Activated naive CD4-positive, alpha-beta T cell treated with anti-CD3 and anti-CD28 coated beads, Interleukin-2, amount 10 ng/mL, durations not matched to agents 7 days and 5 days (primary cell): ENCODE measurements around the gene CCNI.
"Not testable (repeated sequence)": the region's sequence is repeated elsewhere in the genome, so short reads cannot be mapped to it uniquely, and the experiment has no call there.

Source experiments
- CTCF ChIA-PET: fragments of 350-600 bp; sonication (Branson Sonifier 250); formaldehyde crosslinking; loops from one replicate; lab custom pipeline; 2021; ENCODE audit warnings: antibody characterized with exemption; lab: Charles Lee
- DNase-seq: peaks from one replicate; pipeline ENCODE4 v3.0.0-alpha.2; 2020
- H3K27ac Mint-ChIP-seq: one replicate; pipeline ENCODE4 v1.8.0; 2021; ENCODE audit warnings: mild to moderate bottlenecking, moderate library complexity, mixed read lengths
- H3K27me3 Mint-ChIP-seq: one replicate; pipeline ENCODE4 v1.8.0; 2021; ENCODE audit warnings: mild to moderate bottlenecking, mixed read lengths
- H3K36me3 Mint-ChIP-seq: one replicate; pipeline ENCODE4 v1.8.0; 2021; ENCODE audit warnings: mixed read lengths
- H3K4me1 Mint-ChIP-seq: one replicate; pipeline ENCODE4 v1.8.0; 2021; ENCODE audit warnings: mixed read lengths
- H3K4me3 Mint-ChIP-seq: one replicate; pipeline ENCODE4 v1.8.0; 2021; ENCODE audit warnings: mild to moderate bottlenecking, moderate library complexity, mixed read lengths
- H3K9me3 Mint-ChIP-seq: one replicate; pipeline ENCODE4 v1.8.0; 2021; ENCODE audit warnings: mixed read lengths

The CCNI gene

GRCh38 chr4:77074981-77075855, 571 bp downstream of the CCNI start:
- CTCF ChIA-PET: interaction anchor here (0.7 to 2.3 kb wide), 2 partner anchors 26 to 128 kb away, joined by 3 to 9 read pairs; no protein-coding TSS in a partner anchor
- peak; percentile 88 for DNase-seq
- H3K4me3 Mint-ChIP-seq: no peak overlapping the region
- H3K27me3 Mint-ChIP-seq: peaks cover 6% of the 10 kb centered on the region
- H3K4me1 Mint-ChIP-seq: peaks cover 42% of the 10 kb centered on the region
- no peaks in the 10 kb centered on the region for H3K9me3 Mint-ChIP-seq
- H3K36me3 Mint-ChIP-seq: peaks cover 22% of the 10 kb centered on the region
- peak overlapping the region; percentile 99 for H3K27ac Mint-ChIP-seq

GRCh38 chr4:77074381-77074831, 1.4 kb downstream of the CCNI start:
- DNase-seq: no peak
- Mint-ChIP-seq H3K27ac (no peak overlapping the region), H3K27me3 (peaks cover 6% of the 10 kb centered on the region), H3K36me3 (peaks cover 27% of the 10 kb centered on the region), H3K4me3 (no peak overlapping the region), H3K9me3 (no peaks in the 10 kb centered on the region), H3K4me1 (peaks cover 47% of the 10 kb centered on the region)
- CTCF ChIA-PET: interaction anchor here (0.7 to 2.6 kb wide), 5 partner anchors 21 to 129 kb away, joined by 3 to 12 read pairs (median 6); no protein-coding TSS in a partner anchor

GRCh38 chr4:77073981-77074380, 1.8 kb downstream of the CCNI start:
- Mint-ChIP-seq H3K9me3 (no peaks in the 10 kb centered on the region), H3K36me3 (peaks cover 26% of the 10 kb centered on the region), H3K27me3 (peaks cover 6% of the 10 kb centered on the region), H3K4me1 (peaks cover 44% of the 10 kb centered on the region), H3K4me3 (no peak overlapping the region), H3K27ac (no peak overlapping the region)
- DNase-seq: no peak
- CTCF ChIA-PET: interaction anchor here (0.7 to 2.6 kb wide), 5 partner anchors 21 to 130 kb away, joined by 3 to 12 read pairs (median 6); no protein-coding TSS in a partner anchor

- no peak for DNase-seq
- CTCF ChIA-PET: interaction anchor here (0.7 to 2.6 kb wide), 5 partner anchors 20 to 130 kb away, joined by 3 to 12 read pairs (median 6); no protein-coding TSS in a partner anchor
- H3K4me3 Mint-ChIP-seq: no peak overlapping the region
- H3K4me1 Mint-ChIP-seq: peaks cover 48% of the 10 kb centered on the region
- H3K27me3 Mint-ChIP-seq: peaks cover 6% of the 10 kb centered on the region
- no peak overlapping the region for H3K27ac Mint-ChIP-seq
- H3K36me3 Mint-ChIP-seq: peaks cover 27% of the 10 kb centered on the region
- H3K9me3 Mint-ChIP-seq: no peaks in the 10 kb centered on the region
Measured at GRCh38 chr4:77073106-77073809, 2.5 kb downstream of the CCNI start.

- Mint-ChIP-seq H3K4me3 (no peak overlapping the region), H3K36me3 (peaks cover 24% of the 10 kb centered on the region), H3K9me3 (no peaks in the 10 kb centered on the region), H3K27me3 (peaks cover 6% of the 10 kb centered on the region), H3K4me1 (peaks cover 41% of the 10 kb centered on the region), H3K27ac (no peak overlapping the region)
- CTCF ChIA-PET: interaction anchor here (0.6 to 2.6 kb wide), 3 partner anchors 19 to 131 kb away, joined by 3 to 12 read pairs (median 3); no protein-coding TSS in a partner anchor
- peak; percentile 25 for DNase-seq
Measured at GRCh38 chr4:77072195-77072753, 3.5 kb downstream of the CCNI start.

GRCh38 chr4:77069514-77069913, 6.3 kb downstream of the CCNI start:
- CTCF ChIA-PET: interaction anchor here (1.2 kb wide), 1 partner anchor 26 kb away, joined by 3 read pairs; no protein-coding TSS in a partner anchor
- peaks cover 30% of the 10 kb centered on the region for H3K4me1 Mint-ChIP-seq
- not testable (repeated sequence) for H3K9me3 Mint-ChIP-seq, H3K27me3 Mint-ChIP-seq, H3K27ac Mint-ChIP-seq, H3K4me3 Mint-ChIP-seq, DNase-seq
- peaks cover 25% of the 10 kb centered on the region for H3K36me3 Mint-ChIP-seq

DNA sequence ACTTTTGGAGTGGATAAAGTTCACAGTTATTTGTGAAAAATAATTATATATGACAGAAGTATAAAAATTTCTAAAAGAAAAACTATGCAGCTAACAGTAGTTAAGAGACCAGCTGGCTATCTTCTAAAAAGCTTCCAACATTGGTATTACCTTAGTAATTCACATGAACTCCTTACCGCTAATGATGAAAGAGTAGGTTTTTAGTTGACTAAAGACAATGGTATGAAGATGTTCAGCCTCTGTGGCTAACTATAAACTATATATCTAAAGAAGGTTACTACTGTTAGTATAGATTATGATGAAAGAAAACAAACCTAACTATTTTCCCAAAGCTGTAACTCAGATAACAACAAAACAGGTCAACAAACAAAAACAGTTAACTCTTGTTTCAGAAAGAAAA, 10.4 kb downstream of the CCNI start:
- H3K27ac Mint-ChIP-seq: no peak overlapping the region
- peaks cover 14% of the 10 kb centered on the region for H3K4me1 Mint-ChIP-seq
- CTCF ChIA-PET: interaction anchor here (1.1 to 1.3 kb wide), 3 partner anchors 13 to 150 kb away, joined by 3 to 5 read pairs (median 3); no protein-coding TSS in a partner anchor
- DNase-seq: no peak
- no peaks in the 10 kb centered on the region for H3K27me3 Mint-ChIP-seq
- H3K9me3 Mint-ChIP-seq: no peaks in the 10 kb centered on the region
- no peak overlapping the region for H3K4me3 Mint-ChIP-seq
- peaks cover 42% of the 10 kb centered on the region for H3K36me3 Mint-ChIP-seq

GRCh38 chr4:77062856-77063255, 12.9 kb downstream of the CCNI start:
- Mint-ChIP-seq H3K36me3 (peaks cover 47% of the 10 kb centered on the region), H3K4me1 (peaks cover 2% of the 10 kb centered on the region), H3K27ac (no peak overlapping the region), H3K9me3 (no peaks in the 10 kb centered on the region), H3K4me3 (no peak overlapping the region), H3K27me3 (no peaks in the 10 kb centered on the region)
- no peak for DNase-seq
- CTCF ChIA-PET: no interaction called here

- H3K4me3 Mint-ChIP-seq: no peak overlapping the region
- H3K27me3 Mint-ChIP-seq: no peaks in the 10 kb centered on the region
- H3K9me3 Mint-ChIP-seq: no peaks in the 10 kb centered on the region
- peaks cover 50% of the 10 kb centered on the region for H3K36me3 Mint-ChIP-seq
- peak; percentile 75 for DNase-seq
- no peaks in the 10 kb centered on the region for H3K4me1 Mint-ChIP-seq
- no peak overlapping the region for H3K27ac Mint-ChIP-seq
- CTCF ChIA-PET: interaction anchor here (0.9 to 4.7 kb wide), 10 partner anchors 9 to 203 kb away, joined by 3 to 54 read pairs (median 4); partner anchors contain the start of gene CCNI
Measured at GRCh38 chr4:77052352-77052751, 23.4 kb downstream of the CCNI start.

- CTCF ChIA-PET: interaction anchor here (1.1 to 4.7 kb wide), 2 partner anchors 104 to 153 kb away, joined by 3 to 54 read pairs; no protein-coding TSS in a partner anchor
- H3K4me3 Mint-ChIP-seq: no peak overlapping the region
- H3K27ac Mint-ChIP-seq: no peak overlapping the region
- no peaks in the 10 kb centered on the region for H3K9me3 Mint-ChIP-seq
- no peaks in the 10 kb centered on the region for H3K4me1 Mint-ChIP-seq
- DNase-seq: no peak
- peaks cover 48% of the 10 kb centered on the region for H3K36me3 Mint-ChIP-seq
- no peaks in the 10 kb centered on the region for H3K27me3 Mint-ChIP-seq
Measured at GRCh38 chr4:77050962-77051361, 24.8 kb downstream of the CCNI start.

- CTCF ChIA-PET: interaction anchor here (0.5 to 1.7 kb wide), 12 partner anchors 9 to 356 kb away, joined by 3 to 15 read pairs (median 3); no protein-coding TSS in a partner anchor
- no peaks in the 10 kb centered on the region for H3K27me3 Mint-ChIP-seq
- no peak overlapping the region for H3K4me3 Mint-ChIP-seq
- peaks cover 4% of the 10 kb centered on the region for H3K4me1 Mint-ChIP-seq
- H3K9me3 Mint-ChIP-seq: no peaks in the 10 kb centered on the region
- DNase-seq: no peak
- no peak overlapping the region for H3K27ac Mint-ChIP-seq
- H3K36me3 Mint-ChIP-seq: peaks cover 35% of the 10 kb centered on the region
Measured at GRCh38 chr4:77047037-77047436, 28.8 kb downstream of the CCNI start.

DNA sequence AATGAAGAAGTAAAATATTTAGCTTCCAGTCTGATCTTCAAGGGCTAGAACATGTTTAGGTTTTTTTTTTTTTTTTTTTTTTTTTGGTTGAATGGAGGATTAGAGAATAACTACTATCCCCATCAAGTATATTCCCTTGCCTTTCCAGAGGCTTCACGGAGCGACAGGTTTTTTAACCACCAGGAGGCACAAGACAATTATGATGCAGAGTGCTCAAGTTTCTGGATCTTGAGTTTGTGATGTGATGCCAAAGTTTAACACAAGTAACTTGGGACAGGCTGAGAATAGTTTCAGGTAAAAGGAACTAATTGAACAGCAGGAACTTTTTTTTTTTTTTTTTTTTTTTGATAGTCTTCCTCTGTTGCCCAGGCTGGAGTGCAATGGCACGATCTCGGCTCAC, 30.3 kb downstream of the CCNI start:
- peaks cover 26% of the 10 kb centered on the region for H3K36me3 Mint-ChIP-seq
- no peak overlapping the region for H3K27ac Mint-ChIP-seq
- no peaks in the 10 kb centered on the region for H3K9me3 Mint-ChIP-seq
- peaks cover 4% of the 10 kb centered on the region for H3K4me1 Mint-ChIP-seq
- no peak overlapping the region for H3K4me3 Mint-ChIP-seq
- no peaks in the 10 kb centered on the region for H3K27me3 Mint-ChIP-seq
- DNase-seq: no peak
- CTCF ChIA-PET: interaction anchor here (0.6 to 2.9 kb wide), 21 partner anchors 8 to 705 kb away, joined by 3 to 14 read pairs (median 3); partner anchors contain the start of gene SEPTIN11

- Mint-ChIP-seq H3K4me3 (no peak overlapping the region), H3K27ac (no peak overlapping the region), H3K27me3 (no peaks in the 10 kb centered on the region), H3K4me1 (peaks cover 4% of the 10 kb centered on the region), H3K9me3 (no peaks in the 10 kb centered on the region), H3K36me3 (peaks cover 19% of the 10 kb centered on the region)
- DNase-seq: no peak
- CTCF ChIA-PET: interaction anchor here (0.6 to 2.9 kb wide), 19 partner anchors 9 to 704 kb away, joined by 3 to 14 read pairs (median 3); partner anchors contain the start of gene SEPTIN11
Measured at GRCh38 chr4:77044461-77045150, 31.2 kb downstream of the CCNI start.
